CD4-positive, alpha-beta T cell treated with Interleukin-6 at 100 ng/mL for 8 hours (primary cell): Measurements from ENCODE around the gene RELN.

ENCODE experiments used
- DNase-seq: peaks from one replicate; pipeline ENCODE4 v3.0.0-alpha.2; 2020; ENCODE audit warnings: mixed read lengths, low spot score

Gene RELN

GRCh38 chr7:103893350-103893749 is 96.1 kb downstream of the RELN start:
- DNase-seq = no peak

GRCh38 chr7:103889451-103889850 is 100.0 kb downstream of the RELN start:
- DNase-seq = no peak

- DNase-seq = no peak
Measured at GRCh38 chr7:103888603-103889153, 100.8 kb downstream of the RELN start.

GRCh38 chr7:103887853-103888602 is 101.4 kb downstream of the RELN start:
- DNase-seq = no peak

GRCh38 chr7:103887050-103887449 is 102.4 kb downstream of the RELN start:
- DNase-seq = no peak

- no peak for DNase-seq
Measured at GRCh38 chr7:103879928-103880600, 109.4 kb downstream of the RELN start.

GRCh38 chr7:103879411-103879810 is 110.0 kb downstream of the RELN start:
- no peak for DNase-seq

GRCh38 chr7:103877565-103877964 is 111.9 kb downstream of the RELN start:
- DNase-seq = no peak

GRCh38 chr7:103875718-103876117 is 113.7 kb downstream of the RELN start:
- no peak for DNase-seq

GRCh38 chr7:103871473-103871872 is 118.0 kb downstream of the RELN start:
- DNase-seq = no peak

- DNase-seq = no peak
Measured at GRCh38 chr7:103870664-103871063, 118.8 kb downstream of the RELN start.

GRCh38 chr7:103867874-103868273 is 121.6 kb downstream of the RELN start:
- DNase-seq = no peak

GRCh38 chr7:103866919-103867318 is 122.5 kb downstream of the RELN start:
- DNase-seq = no peak

- no peak for DNase-seq
Measured at GRCh38 chr7:103865442-103865841, 124.0 kb downstream of the RELN start.

- no peak for DNase-seq
Measured at GRCh38 chr7:103862302-103863035, 127.0 kb downstream of the RELN start.

- DNase-seq = no peak
Measured at GRCh38 chr7:103859709-103860108, 129.7 kb downstream of the RELN start.

- no peak for DNase-seq
Measured at GRCh38 chr7:103857435-103857834, 132.0 kb downstream of the RELN start.

- DNase-seq = no peak
Measured at GRCh38 chr7:103856929-103857328, 132.5 kb downstream of the RELN start.

GRCh38 chr7:103855671-103856070 is 133.8 kb downstream of the RELN start:
- no peak for DNase-seq

GRCh38 chr7:103854611-103855010 is 134.8 kb downstream of the RELN start:
- DNase-seq = no peak

- DNase-seq = no peak
Measured at GRCh38 chr7:103851357-103851756, 138.1 kb downstream of the RELN start.

GRCh38 chr7:103843689-103844480 is 145.6 kb downstream of the RELN start:
- DNase-seq = no peak
